Activated CD8-positive, alpha-beta memory T cell treated with anti-CD3 and anti-CD28 coated beads for 48 hours (primary cell): Measurements from ENCODE around the gene LPAR6.

Experiments used
- DNase-seq, 3 experiments: peaks; one replicate each; pipeline ENCODE4 v3.0.0-alpha.2; 2020; ENCODE audit warnings: low read depth in 2 of 3, low spot score in 2 of 3

The LPAR6 gene

GRCh38 chr13:48415516-48415915 is 2.6 kb upstream of the LPAR6 start:
- DNase-seq, result no peak

- no peak for DNase-seq
Measured at GRCh38 chr13:48414501-48414900, 1.6 kb upstream of the LPAR6 start.

- DNase-seq, result no peak
Measured at GRCh38 chr13:48411841-48412531, 927 bp downstream of the LPAR6 start.

- DNase-seq, result no peak
Measured at GRCh38 chr13:48411147-48411794, 1.6 kb downstream of the LPAR6 start.

- DNase-seq, result no peak
Measured at GRCh38 chr13:48410199-48410598, 2.7 kb downstream of the LPAR6 start.

GRCh38 chr13:48405875-48406274 is 7.0 kb downstream of the LPAR6 start:
- DNase-seq, result no peak

GRCh38 chr13:48404952-48405351 is 8.0 kb downstream of the LPAR6 start:
- DNase-seq, result no peak

GRCh38 chr13:48403913-48404312 is 9.0 kb downstream of the LPAR6 start:
- DNase-seq, result no peak

- DNase-seq, result no peak
Measured at GRCh38 chr13:48403151-48403631, 9.7 kb downstream of the LPAR6 start.

- DNase-seq, result no peak
Measured at GRCh38 chr13:48402325-48402932, 10.5 kb downstream of the LPAR6 start.

- no peak for DNase-seq
Measured at GRCh38 chr13:48401480-48401879, 11.4 kb downstream of the LPAR6 start.

- DNase-seq, result no peak
Measured at GRCh38 chr13:48400850-48401291, 12.0 kb downstream of the LPAR6 start.

GRCh38 chr13:48400090-48400694 is 12.7 kb downstream of the LPAR6 start:
- DNase-seq, result no peak

GRCh38 chr13:48398450-48399095 is 14.3 kb downstream of the LPAR6 start:
- no peak for DNase-seq

GRCh38 chr13:48397744-48398143 is 15.2 kb downstream of the LPAR6 start:
- no peak for DNase-seq

GRCh38 chr13:48393698-48394085 is 19.2 kb downstream of the LPAR6 start:
- DNase-seq, result no peak

- DNase-seq, result no peak
Measured at GRCh38 chr13:48393030-48393697, 19.7 kb downstream of the LPAR6 start.

- DNase-seq, result no peak
Measured at GRCh38 chr13:48391257-48391656, 21.7 kb downstream of the LPAR6 start.

GRCh38 chr13:48386816-48387215 is 26.1 kb downstream of the LPAR6 start:
- DNase-seq, result no peak

GRCh38 chr13:48383384-48383783 is 29.5 kb downstream of the LPAR6 start:
- DNase-seq, result no peak

GRCh38 chr13:48380581-48380980 is 32.3 kb downstream of the LPAR6 start:
- DNase-seq, result no peak
